GM12801 (cell line): ENCODE data around the gene POC1B.

Experiments
- CTCF ChIP-seq: IDR thresholded peaks from one replicate; pipeline ENCODE4 v1.5.1; 2011; ENCODE audit warnings: control low read depth; ENCODE audit not compliant: insufficient read length; ENCODE audit errors: extremely low read depth

The POC1B gene

GRCh38 chr12:89525824-89526770 lies at the start of gene POC1B:
POC1B (minus strand) TSS chr12:89526047; CDS start chr12:89525895, 152 bp downstream.
- no peak for TF ChIP-seq CTCF

GRCh38 chr12:89575374-89575773 lies 49.5 kb upstream of the POC1B start:
- no peak for TF ChIP-seq CTCF

- no peak for TF ChIP-seq CTCF
Measured at GRCh38 chr12:89574736-89575208, 48.9 kb upstream of the POC1B start.

GRCh38 chr12:89573051-89573810 lies 47.4 kb upstream of the POC1B start:
- no peak for TF ChIP-seq CTCF

- TF ChIP-seq CTCF = no peak
Measured at GRCh38 chr12:89571491-89572195, 45.8 kb upstream of the POC1B start.

GRCh38 chr12:89568484-89568883 lies 42.6 kb upstream of the POC1B start:
- no peak for TF ChIP-seq CTCF
